M059J (cell line): Measurements from ENCODE around the gene RSPRY1. TPM values are rescaled to one million over a fixed set of nuclear protein-coding genes. Genes with fewer than 3 reads are reported as not detected.
A peak's percentile ranks its signal among the peaks of the same experiment; 100 is the strongest.

ENCODE experiments used
- DNase-seq: peaks from one replicate; pipeline ENCODE4 v3.0.0-alpha.2; 2012; ENCODE audit warnings: low read depth
- total RNA-seq: library from RNA; depleted of rRNA; stranded (reverse); fragments of >200 nt; shearing (Covaris generic); gene quantifications from 2 replicates; pipeline ENCODE4 v1.2.3, GENCODE V29; 2014

Gene RSPRY1
- total RNA-seq, 1 experiment from 2014 or later = 34.9 TPM

GRCh38 chr16:57224651-57225335 lies 38.7 kb downstream of the RSPRY1 start:
- DNase-seq = no peak

GRCh38 chr16:57225978-57226377 lies 39.8 kb downstream of the RSPRY1 start:
- DNase-seq = no peak

GRCh38 chr16:57226701-57227621 lies 40.8 kb downstream of the RSPRY1 start:
- DNase-seq = no peak

GRCh38 chr16:57229079-57229478 lies 43.0 kb downstream of the RSPRY1 start:
- no peak for DNase-seq

- no peak for DNase-seq
These were observed 45.8 kb downstream of the RSPRY1 start for GRCh38 chr16:57231821-57232350.

GRCh38 chr16:57233944-57234706 lies 48.0 kb downstream of the RSPRY1 start:
- DNase-seq = no peak

- DNase-seq = no peak
These were observed 48.6 kb downstream of the RSPRY1 start for GRCh38 chr16:57234707-57235092.

- peak; percentile 75 for DNase-seq
These were observed 49.2 kb downstream of the RSPRY1 start for GRCh38 chr16:57235128-57236021.

- no peak for DNase-seq
These were observed 49.9 kb downstream of the RSPRY1 start for GRCh38 chr16:57236022-57236350.

GRCh38 chr16:57238682-57239081 lies 52.6 kb downstream of the RSPRY1 start:
- no peak for DNase-seq

GRCh38 chr16:57239107-57239506 lies 53.0 kb downstream of the RSPRY1 start:
- DNase-seq = no peak

GRCh38 chr16:57240851-57241250 lies 54.7 kb downstream of the RSPRY1 start:
- DNase-seq = no peak

GRCh38 chr16:57242650-57243049 lies 56.5 kb downstream of the RSPRY1 start:
- no peak for DNase-seq

GRCh38 chr16:57244463-57244766 lies 58.3 kb downstream of the RSPRY1 start:
- no peak for DNase-seq

- DNase-seq = peak; percentile 97
These were observed 58.8 kb downstream of the RSPRY1 start, which contains the start of gene ARL2BP for GRCh38 chr16:57244767-57245471. Gene ARL2BP (plus strand): TSS chr16:57245259. CDS start chr16:57245368, 109 bp downstream.

GRCh38 chr16:57245472-57246113 lies 59.5 kb downstream of the RSPRY1 start:
- peak; percentile 12 for DNase-seq

GRCh38 chr16:57251352-57251751 lies 65.2 kb downstream of the RSPRY1 start:
- DNase-seq = no peak

GRCh38 chr16:57252148-57252721 lies 66.1 kb downstream of the RSPRY1 start:
- DNase-seq = no peak

GRCh38 chr16:57253466-57253865 lies 67.3 kb downstream of the RSPRY1 start:
- no peak for DNase-seq
